Measurements from ENCODE around the gene ZMIZ1.
"Not testable (repeated sequence)": the region's sequence is repeated elsewhere in the genome, so short reads cannot be mapped to it uniquely, and the experiment has no call there.

GRCh38 chr10:79332610-79333315, 264.0 kb downstream of the ZMIZ1 start:
- TF ChIP-seq CTCF, POLR2A (IDR thresholded peaks at IDR 0.05): not testable (repeated sequence)

All from body of pancreas (tissue), 4 donors.